HG03103 (cell line): ENCODE data around the gene TMEM167B.
"Not testable (repeated sequence)": the region's sequence is repeated elsewhere in the genome, so short reads cannot be mapped to it uniquely, and the experiment has no call there.

ENCODE experiments used
- ATAC-seq: cut with Tn5 transposase; IDR thresholded peaks from one replicate; pipeline ENCODE4 v1.9.1; 2021; ENCODE audit warnings: low read depth; ENCODE audit not compliant: unreplicated experiment

TMEM167B gene

DNA sequence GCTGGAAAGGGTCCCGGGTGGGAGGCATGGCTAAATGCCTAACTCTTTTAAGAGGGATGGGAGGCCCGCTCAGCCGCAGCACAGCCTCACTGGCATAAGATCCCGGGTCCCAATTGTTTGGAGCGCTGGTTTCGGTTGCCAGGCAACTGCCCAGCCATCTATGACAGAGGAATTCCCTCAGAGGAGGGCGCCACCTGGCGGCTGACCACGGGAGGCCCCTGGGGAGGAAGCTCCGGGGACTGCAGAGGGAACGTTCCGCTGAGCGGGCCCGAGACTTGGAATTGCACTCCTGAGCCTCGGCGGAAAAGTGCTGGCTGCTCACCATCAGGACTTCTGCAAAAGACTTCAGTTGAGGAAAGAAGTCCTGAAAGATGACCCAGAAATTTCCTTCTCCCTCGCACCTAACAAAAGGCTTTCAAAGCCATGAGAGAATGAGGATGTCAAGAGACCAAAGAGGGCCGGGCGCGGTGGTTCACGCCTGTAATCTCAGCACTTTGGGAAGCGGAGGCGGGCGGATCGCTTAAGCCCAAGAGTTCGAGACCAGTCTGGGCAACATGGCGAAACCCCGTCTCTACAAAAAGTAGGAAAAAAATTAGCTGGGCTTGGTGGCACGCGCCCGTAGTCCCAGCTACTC, 22.2 kb downstream of the TMEM167B start:
- peak; percentile 66 for ATAC-seq

DNA sequence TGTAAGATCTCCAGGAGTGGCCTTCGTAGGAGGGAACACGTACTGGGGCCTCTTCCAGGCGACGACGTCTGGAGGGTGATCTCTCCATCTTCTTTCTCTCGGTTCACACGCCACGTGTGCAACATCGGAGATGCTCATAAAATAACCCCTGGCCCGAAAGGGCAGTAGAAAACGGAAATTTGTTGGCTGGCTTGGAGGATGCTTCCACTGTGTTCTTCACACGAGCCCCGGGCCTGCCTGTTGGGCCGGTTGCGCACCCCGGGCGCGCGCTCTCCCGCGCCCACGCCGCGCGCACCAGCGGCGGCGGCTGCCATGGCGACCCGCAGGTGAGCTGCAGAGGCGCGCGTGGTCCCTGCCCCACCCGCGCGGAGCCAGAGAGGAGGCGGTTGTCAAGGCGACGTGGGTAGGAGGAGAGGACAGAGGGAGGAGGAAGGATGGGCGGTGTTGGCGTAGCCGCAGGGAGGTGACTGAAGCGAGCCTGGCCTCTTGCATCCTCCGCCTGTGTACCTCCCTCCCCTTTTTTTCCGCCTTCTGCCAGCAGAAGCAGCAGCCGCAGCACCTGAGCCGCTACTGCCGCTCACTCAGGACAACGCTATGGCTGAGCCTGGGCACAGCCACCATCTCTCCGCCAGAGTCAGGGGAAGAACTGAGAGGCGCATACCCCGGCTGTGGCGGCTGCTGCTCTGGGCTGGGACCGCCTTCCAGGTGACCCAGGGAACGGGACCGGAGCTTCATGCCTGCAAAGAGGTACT, 23.2 kb downstream of the TMEM167B start, which contains the start of gene ELAPOR1:
Gene ELAPOR1 (plus strand): TSS at position 526 of the 752 bp plus-strand sequence. CDS start 69 bp downstream, at position 595.
- ATAC-seq, result no peak

DNA sequence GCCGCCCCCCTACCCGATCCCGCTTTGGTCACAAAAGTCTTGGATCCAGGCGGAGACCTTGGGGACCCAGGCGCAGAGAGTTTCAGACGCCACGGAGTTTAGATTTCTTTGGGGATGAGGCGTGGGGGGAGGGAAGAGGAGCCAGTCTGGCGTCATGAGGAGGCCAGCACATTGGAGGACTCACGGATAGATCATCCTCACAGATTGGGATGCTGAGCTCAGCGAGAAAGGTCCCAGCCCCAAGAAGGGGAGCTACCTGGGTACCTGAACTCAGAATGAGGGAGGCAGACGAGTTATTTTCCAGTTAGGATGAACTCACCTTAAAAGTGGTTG, 23.7 kb downstream of the TMEM167B start:
- no peak for ATAC-seq

DNA sequence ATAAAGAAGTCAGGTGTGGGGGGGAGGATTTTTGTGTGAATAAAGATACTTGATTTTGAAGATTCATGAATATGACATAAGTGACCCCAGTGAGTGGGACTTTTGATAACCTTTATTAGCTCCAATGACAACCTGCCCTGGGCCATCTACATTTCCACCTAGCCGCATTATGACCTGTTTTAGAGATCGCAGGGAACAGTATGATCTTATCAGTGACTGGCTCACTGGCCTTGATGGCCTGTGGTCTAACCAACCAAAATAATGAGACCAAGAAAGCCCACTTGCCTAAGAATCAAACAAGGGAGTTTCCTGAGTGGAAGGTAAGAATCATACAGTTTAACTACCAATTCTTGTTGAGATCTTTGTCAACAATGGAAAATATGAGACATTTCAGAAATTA, 25.1 kb downstream of the TMEM167B start:
- no peak for ATAC-seq

DNA sequence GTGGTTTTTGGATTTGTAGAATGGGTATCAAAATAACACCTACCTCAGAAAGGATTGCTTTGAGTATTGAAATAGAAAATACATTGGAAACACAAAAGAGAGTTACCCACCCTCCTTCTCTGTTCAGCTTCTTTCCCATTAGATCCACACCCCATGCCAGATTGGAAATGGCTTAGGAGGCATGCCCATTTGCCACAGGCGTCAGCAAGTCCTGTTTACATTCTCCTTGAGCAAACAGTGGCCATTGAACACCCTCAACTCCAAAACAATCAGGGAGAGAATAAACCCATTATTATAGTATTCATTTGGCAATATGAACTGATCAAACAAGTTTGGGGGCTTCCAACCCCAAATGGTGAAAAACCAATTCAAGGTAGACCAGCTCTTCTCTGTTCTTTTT, 25.7 kb downstream of the TMEM167B start:
- no peak for ATAC-seq

DNA sequence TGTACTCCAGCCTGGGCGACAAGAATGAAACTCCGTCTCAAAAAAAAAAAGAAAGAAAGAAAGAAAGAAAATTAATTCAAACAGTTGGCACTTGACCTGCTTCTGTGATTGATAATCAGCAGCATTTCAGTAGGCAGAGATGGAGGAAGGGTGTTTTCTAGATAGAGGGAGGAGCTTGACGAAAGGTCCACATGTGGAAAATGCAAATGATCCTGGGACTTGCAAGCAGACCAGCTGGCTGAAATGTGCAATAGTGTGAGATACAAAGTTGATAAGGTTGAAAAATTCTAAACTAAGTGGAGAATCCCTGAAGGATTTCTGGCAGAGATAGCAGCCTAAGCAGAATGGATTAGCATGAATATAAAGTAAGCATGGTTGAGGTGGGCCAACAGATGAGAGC, 27.5 kb downstream of the TMEM167B start:
- no peak for ATAC-seq

DNA sequence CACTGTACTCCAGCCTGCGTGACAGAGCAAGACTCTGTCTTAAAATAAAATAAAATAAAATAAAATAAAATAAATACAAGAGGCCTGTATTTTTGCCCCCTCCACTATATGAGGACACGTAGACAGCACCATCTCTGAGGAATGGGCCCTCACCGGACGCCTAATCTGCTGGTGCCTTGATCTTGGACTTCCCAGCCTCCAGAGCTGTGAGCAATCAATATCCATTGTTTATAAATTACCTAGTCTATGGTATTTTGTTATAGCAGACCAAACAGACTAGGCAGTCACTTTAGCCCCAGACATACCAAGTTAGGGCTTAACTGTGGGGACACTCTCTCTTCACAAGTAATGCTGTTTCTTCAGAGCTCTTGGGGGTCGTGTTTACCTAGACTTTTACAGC, 29.8 kb downstream of the TMEM167B start:
- no peak for ATAC-seq

DNA sequence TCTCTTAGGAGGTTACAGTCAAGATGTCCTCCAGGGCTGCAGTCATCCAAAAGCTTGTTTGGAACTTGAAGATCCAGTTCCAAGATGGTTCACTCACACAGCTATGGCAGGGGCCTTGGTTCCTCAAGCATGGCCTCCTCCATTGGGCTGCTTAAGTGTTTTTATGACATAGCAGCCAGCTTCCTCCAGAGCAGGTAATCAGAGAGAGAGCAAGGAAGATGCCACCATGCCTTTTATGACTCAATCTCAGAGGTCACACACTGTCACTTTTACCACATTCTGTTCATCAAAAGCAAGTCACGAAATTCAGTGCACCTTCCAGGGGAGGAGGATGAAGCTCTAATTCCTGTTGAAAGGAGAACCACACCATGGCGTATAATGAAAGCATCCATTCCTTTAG, 40.5 kb downstream of the TMEM167B start:
- no peak for ATAC-seq

DNA sequence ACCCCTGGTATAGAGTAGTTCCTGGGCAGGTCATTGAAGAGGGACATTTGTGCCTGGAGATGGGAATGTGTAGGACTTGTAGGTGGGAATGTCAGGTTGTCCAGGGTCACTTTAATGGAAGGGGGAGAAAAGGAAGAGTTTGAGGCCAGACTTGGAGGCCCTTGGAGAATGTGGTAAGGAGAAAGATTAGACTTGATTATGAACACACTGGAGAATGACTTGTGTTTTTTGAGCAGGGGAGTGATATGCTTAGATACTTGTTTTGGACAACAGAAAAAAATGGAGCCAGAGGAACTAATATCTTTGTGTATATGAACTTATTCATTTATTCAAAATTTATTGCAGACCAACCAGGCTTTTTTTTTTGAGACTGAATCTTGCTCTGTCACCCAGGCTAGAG, 41.2 kb downstream of the TMEM167B start:
- ATAC-seq, result no peak

DNA sequence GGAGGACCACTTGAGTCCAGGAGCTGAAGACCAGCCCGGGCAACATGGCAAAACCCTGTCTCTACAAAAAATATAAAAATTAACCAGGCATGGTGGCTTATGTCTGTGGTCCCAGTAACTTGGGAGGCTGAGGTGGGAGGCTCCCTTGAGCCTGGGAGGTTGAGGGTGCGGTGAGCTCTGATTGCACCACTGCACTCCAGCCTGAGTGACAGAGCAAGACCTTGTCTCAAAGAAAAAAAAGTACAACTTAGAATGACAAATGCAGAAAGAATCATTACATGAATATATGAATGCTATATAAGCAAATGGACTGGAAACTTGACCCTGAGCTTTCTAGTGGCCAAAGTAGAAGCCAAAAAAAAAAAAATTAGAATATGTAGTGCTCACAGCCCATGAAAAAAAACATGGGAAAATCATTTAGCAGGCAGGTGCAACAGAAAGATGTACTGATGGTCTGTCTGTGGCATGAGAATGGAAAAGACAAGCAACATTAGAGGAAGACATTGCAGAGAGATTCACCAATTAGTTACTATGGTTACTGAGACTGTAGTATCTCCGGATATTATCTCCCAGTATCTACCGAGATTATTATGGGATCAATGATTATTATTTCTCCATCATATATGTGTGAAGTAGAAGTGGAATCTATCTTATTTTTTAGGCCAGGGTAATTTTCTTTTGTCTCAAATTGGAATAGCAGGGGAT, 42.6 kb downstream of the TMEM167B start:
- ATAC-seq, result no peak

DNA sequence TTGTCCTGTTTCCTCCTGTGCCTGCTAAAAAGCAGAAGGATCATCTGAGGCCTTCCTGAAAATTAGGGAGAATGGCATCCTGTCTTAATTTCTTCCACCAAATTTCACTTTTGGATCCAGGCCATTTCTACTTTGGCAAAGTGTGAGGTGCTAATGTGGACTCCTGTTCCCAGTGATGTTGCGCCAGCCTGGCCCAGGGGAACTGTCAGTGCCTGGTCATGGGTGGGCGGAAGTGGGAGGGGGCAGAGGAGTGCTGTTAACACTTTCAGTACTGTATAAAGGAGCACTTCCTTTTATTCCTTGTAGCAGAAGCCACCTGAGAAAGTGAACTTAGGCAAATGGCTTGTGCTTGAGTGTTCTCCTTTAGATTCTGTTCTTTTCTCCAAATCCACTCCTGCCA, 43.3 kb downstream of the TMEM167B start:
- no peak for ATAC-seq

DNA sequence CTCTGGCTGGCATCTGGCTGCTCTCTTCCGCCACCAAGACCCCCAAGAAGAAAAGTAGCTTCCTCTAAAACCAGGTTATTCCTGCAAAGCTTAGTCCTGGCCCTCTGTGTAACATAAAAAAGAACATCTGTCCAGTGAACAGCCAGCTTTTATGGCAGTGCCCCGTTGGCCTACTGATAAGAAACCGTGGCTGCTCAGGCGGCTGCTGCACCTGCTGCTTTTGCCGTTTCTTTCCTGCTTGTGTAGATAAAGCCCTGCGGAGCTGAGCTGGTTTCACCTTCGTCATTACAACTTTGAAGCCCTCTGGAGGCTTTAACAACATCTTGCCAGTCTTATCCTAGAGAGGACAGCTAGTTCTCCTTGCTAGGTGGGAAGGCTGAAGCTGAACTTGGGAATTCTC, 43.9 kb downstream of the TMEM167B start:
- no peak for ATAC-seq

DNA sequence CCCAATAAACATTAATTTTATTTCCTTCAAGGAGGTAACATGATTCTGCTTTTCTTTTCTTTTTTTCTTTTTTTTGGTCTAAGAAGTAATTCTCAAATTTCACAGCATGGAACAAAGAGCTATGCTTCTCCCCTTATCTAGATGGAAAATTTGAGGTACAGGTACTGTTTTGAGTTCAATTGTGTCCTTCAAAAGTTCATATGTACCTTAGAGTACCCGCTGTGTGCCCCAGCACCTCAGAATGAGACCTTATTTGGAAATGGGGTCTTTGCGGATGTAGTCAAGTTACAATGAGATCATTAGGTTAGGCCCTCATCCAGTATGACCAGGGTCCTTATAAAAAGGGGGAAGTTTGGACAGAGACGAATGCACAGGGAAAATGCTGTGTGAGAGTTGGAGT, 45.4 kb downstream of the TMEM167B start:
- no peak for ATAC-seq

DNA sequence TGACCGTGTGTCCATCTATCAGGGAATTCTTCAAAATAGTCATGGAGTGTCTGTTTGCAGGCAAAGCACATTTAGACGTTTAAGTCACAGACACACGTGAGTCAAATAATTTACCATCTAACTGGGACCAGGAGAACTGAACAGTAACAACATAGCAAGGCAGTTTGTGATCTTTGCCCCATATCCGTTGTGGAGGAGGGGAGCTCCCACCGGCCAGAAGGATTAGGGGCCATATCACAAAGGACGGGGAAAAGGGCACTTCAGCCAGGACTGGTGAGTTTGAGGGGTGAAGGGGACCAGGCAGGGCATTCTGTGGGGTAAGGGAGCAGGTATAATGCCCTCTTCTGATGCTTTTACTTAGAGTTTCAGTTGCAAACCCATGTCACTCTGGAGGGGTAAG, 46.2 kb downstream of the TMEM167B start:
- no peak for ATAC-seq

DNA sequence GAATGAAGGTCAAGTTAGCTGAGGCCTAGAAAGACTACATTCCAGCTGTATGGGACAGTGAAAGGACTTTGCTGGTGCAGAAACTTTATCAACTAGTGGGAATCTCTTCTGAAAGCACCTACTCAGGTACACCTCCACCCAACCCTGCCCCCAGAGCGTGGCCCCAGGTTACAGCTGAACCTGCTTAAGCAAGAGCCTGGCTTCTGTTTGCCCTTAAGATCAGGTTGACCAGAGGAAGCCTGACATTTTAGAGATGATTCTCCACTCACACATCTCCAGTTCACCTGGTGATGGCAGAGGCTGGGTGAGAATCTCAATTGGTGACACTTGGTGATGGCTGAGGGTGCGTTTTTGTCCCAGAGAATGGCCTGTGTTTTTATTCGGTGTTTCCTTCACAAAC, 47.4 kb downstream of the TMEM167B start:
- no peak for ATAC-seq

DNA sequence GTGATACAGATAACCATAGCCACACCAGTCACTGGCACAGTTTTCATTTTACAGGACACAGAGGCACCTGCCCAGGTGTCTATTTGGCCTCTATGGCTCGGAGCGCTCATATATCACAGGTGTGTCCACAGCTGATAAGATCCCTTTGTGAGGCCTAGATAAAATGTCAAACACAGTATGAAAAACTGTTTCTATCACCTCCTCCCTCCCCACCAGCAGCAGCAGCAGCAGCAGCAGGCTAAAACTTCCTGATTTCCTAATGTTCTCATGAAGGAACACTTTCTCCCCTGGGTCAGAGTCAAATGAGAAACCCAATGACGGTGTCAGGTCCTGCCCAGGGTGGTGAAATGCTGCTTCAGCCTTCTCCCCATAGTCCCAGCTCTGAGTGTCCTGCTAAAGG, 47.8 kb downstream of the TMEM167B start:
- no peak for ATAC-seq

DNA sequence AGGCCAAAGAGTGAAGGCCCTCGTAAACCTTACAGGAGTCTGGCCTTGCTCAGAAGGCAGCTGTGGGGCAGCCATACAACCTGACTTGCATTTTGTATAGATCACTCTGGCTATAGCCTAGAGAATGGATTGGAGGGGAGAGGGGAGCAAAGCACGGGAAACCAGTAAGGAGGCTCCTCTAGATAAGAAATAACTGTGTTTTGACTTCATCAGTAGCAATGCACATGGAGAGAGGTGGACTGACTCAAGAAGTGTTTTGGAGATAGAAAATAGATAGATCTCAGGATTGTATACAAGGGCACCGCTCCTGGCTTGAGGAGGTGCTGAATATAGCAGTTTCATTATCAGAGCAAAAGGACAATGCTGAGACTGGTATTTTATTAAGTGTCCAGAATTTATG, 49.8 kb downstream of the TMEM167B start:
- no peak for ATAC-seq

DNA sequence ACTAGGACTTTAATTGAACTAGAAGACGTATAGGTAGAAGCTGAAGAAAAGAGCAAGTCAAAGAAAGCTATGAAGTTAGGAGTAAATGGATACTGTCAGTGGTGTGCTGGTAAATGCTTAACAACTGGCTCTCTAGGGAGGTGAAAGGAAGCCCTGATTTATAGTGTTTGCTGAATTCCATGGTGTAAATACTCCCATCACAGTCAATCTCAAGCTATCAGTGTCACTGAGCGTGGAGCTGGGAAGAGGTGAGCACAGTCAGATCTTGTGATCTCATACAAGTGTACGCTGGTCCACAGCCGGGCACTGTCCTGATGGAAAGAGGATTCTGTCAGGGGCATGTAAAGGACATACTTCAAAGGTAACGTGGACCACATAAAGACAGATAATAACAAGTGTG, 51.7 kb downstream of the TMEM167B start:
- no peak for ATAC-seq

DNA sequence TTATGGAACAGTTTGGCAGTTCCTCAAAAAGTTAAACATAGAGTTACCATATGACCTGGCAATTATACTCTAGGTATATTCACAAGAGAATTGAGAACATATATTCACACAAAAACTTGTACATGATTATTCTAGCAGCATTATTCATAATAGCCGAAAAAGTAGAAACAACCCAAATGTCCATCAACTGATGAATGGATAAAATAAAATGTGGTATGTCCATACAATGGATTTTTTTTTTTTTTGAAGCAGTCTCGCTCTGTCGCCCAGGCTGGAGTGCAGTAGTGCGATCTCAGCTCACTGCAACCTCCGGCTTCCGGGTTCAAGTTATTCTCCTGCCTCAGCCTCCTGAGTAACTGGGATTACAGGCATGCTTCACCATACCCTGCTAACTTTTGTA, 52.2 kb downstream of the TMEM167B start:
- ATAC-seq, result not testable (repeated sequence)
